Small intestine (tissue), 7 donors: ENCODE measurements around the gene HBG2. TPM values are rescaled to one million over a fixed set of nuclear protein-coding genes. Genes with fewer than 3 reads are reported as not detected.
"Not testable (repeated sequence)": the region's sequence is repeated elsewhere in the genome, so short reads cannot be mapped to it uniquely, and the experiment has no call there.

Source experiments
- DNase-seq, 2 donors: peaks; one replicate each; pipeline versions ENCODE4 v3.0.0 to v3.0.0-alpha.2; 2013
- FAIRE-seq: peaks from 2 replicates; lab custom pipeline; 2012; peaks lifted over from hg19 to GRCh38; lab: Jason Lieb, UNC
- H3K27ac ChIP-seq, 3 donors: one replicate each; pipeline ENCODE4 v1.5.1; 2013; ENCODE audit warnings: low read length in 2 of 3, mild to moderate bottlenecking in 2 of 3, control low read depth in 1 of 3, inconsistent platforms in 1 of 3, low read depth in 1 of 3, moderate library complexity in 1 of 3
- H3K27me3 ChIP-seq, 3 donors: one replicate each; pipeline ENCODE4 v1.6.1; 2013; ENCODE audit warnings: low read length in 3 of 3, inconsistent platforms in 1 of 3; ENCODE audit not compliant: control insufficient read depth in 3 of 3, insufficient read depth in 3 of 3
- H3K36me3 ChIP-seq, 3 donors: one replicate each; pipeline ENCODE4 v1.6.1; 2013; ENCODE audit warnings: low read length in 3 of 3, inconsistent platforms in 1 of 3, low read depth in 1 of 3, mild to moderate bottlenecking in 1 of 3, moderate library complexity in 1 of 3; ENCODE audit not compliant: control insufficient read depth in 3 of 3, insufficient read depth in 2 of 3
- H3K4me1 ChIP-seq, 3 donors: one replicate each; pipeline ENCODE4 v1.6.1; 2013; ENCODE audit warnings: low read length in 2 of 3, inconsistent platforms in 1 of 3, low read depth in 1 of 3, mild to moderate bottlenecking in 1 of 3, moderate library complexity in 1 of 3; ENCODE audit not compliant: control insufficient read depth in 3 of 3, insufficient read depth in 2 of 3
- H3K4me3 ChIP-seq, 3 donors: one replicate each; pipeline ENCODE4 v1.5.1; 2013; ENCODE audit warnings: low read length in 3 of 3, control low read depth in 1 of 3, inconsistent platforms in 1 of 3, low read depth in 1 of 3, mild to moderate bottlenecking in 1 of 3, moderate library complexity in 1 of 3
- H3K9me3 ChIP-seq, 2 donors: one replicate each; pipeline ENCODE4 v1.6.1; 2013; ENCODE audit warnings: low read depth in 1 of 2, low read length in 1 of 2; ENCODE audit not compliant: control insufficient read depth in 2 of 2, insufficient read depth in 1 of 2
- WGBS, 3 donors: extraction: QIAGEN DNeasy Blood & Tissue Kit; methylation state at CpG; one replicate each; pipeline ENCODE4 v1.1.7; 2013; 5-methylcytosine and 5-hydroxymethylcytosine counted together
- polyA plus RNA-seq, 4 donors: library from polyadenylated mRNA; stranded (reverse) in 3 of 4; unstranded in 1 of 4; fragments of 200-250 nt in 3 of 4; fragments of 120-200 nt in 1 of 4; gene quantifications; one replicate each; pipeline versions ENCODE4 v1.2.1 to v1.2.3, GENCODE V29; 2013
- donor health status: healthy with polysubstance abuse.
- donor health status: control.
- donor health status: control.
- donor health status: Bipolar disorder and iron deficiency.
- donor health status: healthy.

Gene HBG2
- polyA plus RNA-seq, 4 donors, result 857 TPM; not detected in 3

DNA sequence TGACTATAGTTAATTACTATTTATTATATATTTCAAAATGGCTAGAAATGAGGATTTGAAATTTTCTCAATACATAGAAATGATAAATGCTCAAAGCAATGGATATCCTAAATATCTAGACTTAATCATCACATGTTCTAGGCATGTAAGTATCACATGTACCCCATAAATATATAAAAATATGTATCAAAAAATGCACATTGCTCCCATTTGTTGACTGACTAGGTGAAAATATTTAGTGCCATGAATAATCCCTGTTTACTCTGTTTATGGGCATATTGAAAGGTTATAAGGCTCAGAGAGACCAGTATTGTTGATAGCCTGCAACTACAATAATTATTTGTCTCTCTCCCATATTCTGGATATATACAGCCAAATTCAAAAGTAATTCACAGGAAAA lies 12.0 kb upstream of the HBG2 start:
- H3K4me3 ChIP-seq, result no peak overlapping the region
- H3K9me3 ChIP-seq, result no peaks in the 10 kb centered on the region
- H3K4me1 ChIP-seq, result no peaks in the 10 kb centered on the region
- H3K27me3 ChIP-seq, result no peaks in the 10 kb centered on the region
- H3K27ac ChIP-seq, result no peak overlapping the region
- no peaks in the 10 kb centered on the region for H3K36me3 ChIP-seq
- DNase-seq (no peak), FAIRE-seq (no peak)

GRCh38 chr11:5265832-5266231 lies 11.3 kb upstream of the HBG2 start:
- H3K36me3 ChIP-seq, result no peaks in the 10 kb centered on the region
- no peak for FAIRE-seq
- H3K27ac ChIP-seq, result no peak overlapping the region
- no peaks in the 10 kb centered on the region for H3K4me1 ChIP-seq
- H3K27me3 ChIP-seq, result no peaks in the 10 kb centered on the region
- WGBS, 3 donors, result 35 to 65% (median 42%) methylated on average over 2 of the region's 2 CpGs
- no peak overlapping the region for H3K4me3 ChIP-seq
- H3K9me3 ChIP-seq, result no peaks in the 10 kb centered on the region
- no peak for DNase-seq

DNA sequence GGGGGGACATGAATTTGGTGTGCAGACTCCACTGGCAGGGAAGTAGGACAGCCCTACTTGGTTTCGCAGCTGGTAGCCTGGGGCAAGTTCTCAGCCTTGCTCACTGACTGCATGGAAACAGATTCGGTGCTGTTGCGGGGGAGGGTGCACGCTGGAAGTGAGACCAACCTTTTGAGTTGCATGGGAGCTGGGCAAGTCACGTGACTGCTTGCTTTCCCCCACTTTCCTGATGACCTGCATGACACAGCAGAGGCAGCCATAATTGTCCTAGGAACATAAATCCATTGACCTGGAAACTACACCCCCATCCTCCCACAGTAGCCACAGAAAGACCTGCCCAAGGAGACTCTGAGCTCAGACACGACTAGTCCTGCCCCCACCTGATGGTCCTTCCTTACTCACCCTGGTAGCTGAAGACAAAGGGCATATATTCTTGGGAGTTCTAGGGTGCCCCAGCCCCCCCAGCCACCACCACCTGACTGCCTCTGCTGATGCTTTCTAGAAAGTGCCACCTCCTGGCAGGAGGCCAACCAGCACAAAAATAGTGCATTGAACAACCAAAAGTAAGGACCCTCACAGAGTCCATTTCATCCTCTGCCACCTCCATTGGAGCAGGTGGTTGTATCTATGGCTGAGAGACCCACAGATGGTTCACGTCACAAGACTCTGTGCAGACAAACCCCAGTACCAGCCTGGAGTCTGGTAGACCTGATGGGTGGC lies 4.1 kb upstream of the HBG2 start:
- Histone ChIP-seq H3K27me3 (no peaks in the 10 kb centered on the region), H3K27ac (no peak overlapping the region), H3K4me1 (no peaks in the 10 kb centered on the region), H3K4me3 (no peak overlapping the region), H3K36me3 (no peaks in the 10 kb centered on the region), H3K9me3 (peaks cover 0 to 4% of the 10 kb centered on the region in 2 donors)
- no peak for FAIRE-seq
- no peak for DNase-seq
- 70 to 75% (median 74%) methylated on average over 6 to 7 of the region's 7 CpGs for WGBS, 3 donors

DNA sequence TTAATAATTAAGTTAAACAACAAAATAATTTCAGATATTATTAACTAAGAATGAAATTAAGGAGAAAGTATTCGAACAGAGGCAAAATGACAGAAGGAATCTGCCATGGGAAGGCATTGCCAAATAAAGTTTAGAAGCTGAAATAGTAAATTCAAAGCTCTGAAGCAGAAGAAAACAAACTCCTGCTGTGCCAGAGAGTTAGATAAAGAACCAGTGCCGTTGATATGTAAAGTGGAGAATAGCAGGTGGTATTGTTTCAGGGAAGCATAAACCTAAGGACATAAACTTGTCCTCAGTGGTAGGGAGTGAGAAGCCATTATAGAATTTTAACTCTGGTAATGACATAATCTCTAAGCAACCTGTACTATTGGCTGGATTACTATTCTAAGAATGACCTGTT lies 2.7 kb upstream of the HBG2 start:
- H3K4me3 ChIP-seq, result no peak overlapping the region
- H3K27ac ChIP-seq, result no peak overlapping the region
- peaks cover 0 to 4% of the 10 kb centered on the region in 2 donors for H3K9me3 ChIP-seq
- FAIRE-seq (no peak), DNase-seq (no peak)
- H3K36me3 ChIP-seq, result no peaks in the 10 kb centered on the region
- H3K27me3 ChIP-seq, result no peaks in the 10 kb centered on the region
- H3K4me1 ChIP-seq, result no peaks in the 10 kb centered on the region
- 22 to 35% (median 28%) methylated on average over 2 of the region's 2 CpGs for WGBS, 3 donors

GRCh38 chr11:5254023-5254422 lies 558 bp downstream of the HBG2 start:
- H3K36me3 ChIP-seq, H3K27ac ChIP-seq, FAIRE-seq, H3K4me3 ChIP-seq, H3K4me1 ChIP-seq, H3K9me3 ChIP-seq, DNase-seq, H3K27me3 ChIP-seq: not testable (repeated sequence)
- 58 to 74% (median 68%) methylated on average over 2 of the region's 2 CpGs for WGBS, 3 donors

- not testable (repeated sequence) for FAIRE-seq, H3K4me3 ChIP-seq, H3K36me3 ChIP-seq, H3K9me3 ChIP-seq, H3K27ac ChIP-seq, H3K4me1 ChIP-seq, H3K27me3 ChIP-seq, DNase-seq
- WGBS, 3 donors, result 73 to 88% (median 83%) methylated on average over 5 of the region's 5 CpGs
These were observed 1.1 kb downstream of the HBG2 start for GRCh38 chr11:5253440-5253839.

GRCh38 chr11:5252919-5253265 lies 1.7 kb downstream of the HBG2 start:
- H3K36me3 ChIP-seq, result no peaks in the 10 kb centered on the region
- H3K27me3 ChIP-seq, result no peaks in the 10 kb centered on the region
- H3K27ac ChIP-seq, result no peak overlapping the region
- DNase-seq (no peak), FAIRE-seq (no peak)
- H3K9me3 ChIP-seq, result no peaks in the 10 kb centered on the region
- H3K4me3 ChIP-seq, result no peak overlapping the region
- WGBS, 3 donors, result 55 to 62% (median 58%) methylated on average over 1 of the region's 1 CpG
- H3K4me1 ChIP-seq, result no peaks in the 10 kb centered on the region

- DNase-seq, result no peak
- Histone ChIP-seq H3K36me3 (no peaks in the 10 kb centered on the region), H3K4me3 (no peak overlapping the region), H3K9me3 (no peaks in the 10 kb centered on the region), H3K27ac (no peak overlapping the region), H3K4me1 (no peaks in the 10 kb centered on the region), H3K27me3 (no peaks in the 10 kb centered on the region)
- WGBS, 3 donors, result 67 to 77% (median 68%) methylated on average over 9 of the region's 9 CpGs
- FAIRE-seq, result no peak
These were observed 2.2 kb downstream of the HBG2 start for GRCh38 chr11:5252192-5252918.
